Astrocyte (in vitro differentiated cells and primary cell): Measurements from ENCODE around the gene PBX2. TPM values are rescaled to one million over a fixed set of nuclear protein-coding genes. Genes with fewer than 3 reads are reported as not detected.
"Not testable (repeated sequence)": the region's sequence is repeated elsewhere in the genome, so short reads cannot be mapped to it uniquely, and the experiment has no call there.

ENCODE experiments used
- DNase-seq: peaks from one replicate; pipeline ENCODE4 v3.0.0-alpha.2; 2010; ENCODE audit warnings: low read depth
- FAIRE-seq: peaks from 2 replicates; lab custom pipeline; 2011; peaks lifted over from hg19 to GRCh38; lab: Jason Lieb, UNC
- H2AFZ ChIP-seq: 2 replicates; pipeline ENCODE4 v1.6.0; 2012; ENCODE audit warnings: low read depth, low read length, inconsistent platforms
- H3K27ac ChIP-seq: 2 replicates; pipeline ENCODE4 v1.5.1; 2011; ENCODE audit warnings: low read depth, low read length, inconsistent platforms
- H3K27me3 ChIP-seq: 2 replicates; pipeline ENCODE4 v1.6.0; 2011; ENCODE audit warnings: low read length, inconsistent platforms; ENCODE audit not compliant: insufficient read depth
- H3K36me3 ChIP-seq: 2 replicates; pipeline ENCODE4 v1.5.1; 2011; ENCODE audit warnings: low read length, inconsistent platforms; ENCODE audit not compliant: insufficient read depth
- H3K4me1 ChIP-seq: 2 replicates; pipeline ENCODE4 v1.5.1; 2011; ENCODE audit warnings: low read length, inconsistent platforms; ENCODE audit not compliant: insufficient read depth
- H3K4me2 ChIP-seq: 2 replicates; pipeline ENCODE4 v1.6.0; 2012; ENCODE audit warnings: low read length, inconsistent platforms
- H3K4me3 ChIP-seq: 2 replicates; pipeline ENCODE4 v1.5.1; 2011; ENCODE audit warnings: low read depth, mild to moderate bottlenecking, low read length, inconsistent platforms; ENCODE audit not compliant: insufficient read depth
- H3K79me2 ChIP-seq: 2 replicates; pipeline ENCODE4 v1.6.0; 2012; ENCODE audit warnings: mild to moderate bottlenecking, low read length, inconsistent platforms; ENCODE audit not compliant: insufficient read depth
- H3K9ac ChIP-seq: 2 replicates; pipeline ENCODE4 v1.6.0; 2012; ENCODE audit warnings: mild to moderate bottlenecking, low read length, inconsistent platforms
- H3K9me3 ChIP-seq: 2 replicates; pipeline ENCODE4 v1.5.1; 2012; ENCODE audit warnings: low read depth, mild to moderate bottlenecking, low read length, inconsistent platforms; ENCODE audit not compliant: insufficient read depth
- H4K20me1 ChIP-seq: 2 replicates; pipeline ENCODE4 v1.6.0; 2012; ENCODE audit warnings: low read length, inconsistent platforms; ENCODE audit not compliant: insufficient read depth
- H3K27ac Mint-ChIP-seq: one replicate; pipeline ENCODE4 v1.8.0; 2021; ENCODE audit warnings: mild to moderate bottlenecking, mixed read lengths; ENCODE audit not compliant: unreplicated experiment
- H3K27me3 Mint-ChIP-seq: one replicate; pipeline ENCODE4 v1.8.0; 2021; ENCODE audit warnings: low read depth, mixed read lengths; ENCODE audit not compliant: unreplicated experiment
- H3K36me3 Mint-ChIP-seq: one replicate; pipeline ENCODE4 v1.8.0; 2021; ENCODE audit warnings: low read depth, mixed read lengths; ENCODE audit not compliant: unreplicated experiment
- H3K4me1 Mint-ChIP-seq: one replicate; pipeline ENCODE4 v1.8.0; 2021; ENCODE audit warnings: low read depth, mixed read lengths; ENCODE audit not compliant: unreplicated experiment
- H3K4me3 Mint-ChIP-seq: one replicate; pipeline ENCODE4 v1.8.0; 2021; ENCODE audit warnings: mild to moderate bottlenecking, moderate library complexity, mixed read lengths; ENCODE audit not compliant: unreplicated experiment
- H3K9me3 Mint-ChIP-seq: one replicate; pipeline ENCODE4 v1.8.0; 2021; ENCODE audit warnings: mild to moderate bottlenecking, mixed read lengths; ENCODE audit not compliant: unreplicated experiment
- EZH2 ChIP-seq: IDR thresholded peaks from 2 replicates; pipeline ENCODE4 v1.6.1; 2012; ENCODE audit warnings: mild to moderate bottlenecking, low read length, inconsistent platforms; ENCODE audit not compliant: insufficient read depth
- total RNA-seq: library from RNA; stranded (reverse); gene quantifications from 2 replicates; pipeline ENCODE4 v1.2.1, GENCODE V29; 2021
- TF ChIP-seq, protein P1 (sequence below): IDR thresholded peaks from 2 replicates; pipeline ENCODE4 v1.5.1; 2011; ENCODE audit warnings: low read depth, mild to moderate bottlenecking, inconsistent platforms, low read length, moderate library complexity; ENCODE audit not compliant: insufficient read depth

Gene PBX2
- total RNA-seq, 1 donor from 2014 or later: 80.7 TPM

DNA sequence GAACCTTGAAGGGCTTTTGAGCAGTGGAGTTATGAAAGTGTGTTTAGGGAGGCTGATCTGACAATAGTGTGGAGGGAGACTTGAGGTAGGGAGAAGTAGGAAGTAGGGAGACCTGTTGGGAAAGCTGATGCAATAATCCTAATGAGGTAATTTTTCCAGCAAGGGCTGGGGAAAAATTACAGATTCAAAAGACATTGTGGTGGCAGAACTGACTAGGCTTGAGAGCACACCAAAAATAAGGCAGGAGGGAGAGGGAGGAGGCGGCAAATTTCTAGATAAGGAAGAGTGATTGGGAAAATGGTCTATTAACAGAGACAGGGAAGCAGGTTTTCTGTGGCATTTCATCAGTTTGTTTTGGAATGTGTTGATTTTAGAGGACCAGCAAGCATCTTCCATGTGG, 43.7 kb downstream of the PBX2 start:
- FAIRE-seq: no peak

DNA sequence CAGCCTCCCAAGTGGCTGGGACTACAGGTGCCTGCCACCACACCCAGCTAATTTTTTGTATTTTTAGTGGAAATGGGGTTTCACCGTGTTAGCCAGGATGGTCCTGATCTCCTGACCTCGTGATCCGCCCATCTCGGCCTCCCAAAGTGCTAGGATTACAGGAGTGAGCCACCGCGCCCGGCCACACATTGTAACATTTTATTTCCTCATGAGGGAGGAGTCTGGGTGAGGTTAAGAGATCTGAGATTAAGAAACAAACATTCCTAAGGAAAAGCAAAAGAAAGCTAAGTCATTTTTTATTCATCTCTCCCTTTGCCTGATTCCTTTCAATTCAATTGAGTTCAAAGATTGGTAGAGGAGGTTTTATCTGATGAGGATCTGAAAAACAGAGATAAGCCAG, 45.8 kb downstream of the PBX2 start:
- H3K4me3 ChIP-seq, FAIRE-seq, H3K4me2 ChIP-seq, H4K20me1 ChIP-seq, H3K27ac Mint-ChIP-seq, H3K9ac ChIP-seq, H3K9me3 Mint-ChIP-seq, H3K4me3 Mint-ChIP-seq, H3K79me2 ChIP-seq, H3K36me3 ChIP-seq, H2AFZ ChIP-seq, H3K27ac ChIP-seq, H3K4me1 ChIP-seq, H3K36me3 Mint-ChIP-seq, H3K9me3 ChIP-seq, DNase-seq: not testable (repeated sequence)
- Mint-ChIP-seq H3K4me1 (peaks cover 27% of the 10 kb centered on the region), H3K27me3 (peaks cover 18% of the 10 kb centered on the region)
- H3K27me3 ChIP-seq: peaks cover 28% of the 10 kb centered on the region

More for the DNA sequence above, 43.7 kb downstream of the PBX2 start:
- Histone ChIP-seq H3K4me1 (no peaks in the 10 kb centered on the region), H3K27ac (no peak overlapping the region), H3K4me3 (no peak overlapping the region), H3K36me3 (no peaks in the 10 kb centered on the region), H2AFZ (no peak overlapping the region), H3K27me3 (peaks cover 37% of the 10 kb centered on the region), H3K79me2 (no peaks in the 10 kb centered on the region), H4K20me1 (no peaks in the 10 kb centered on the region), H3K9ac (no peak overlapping the region), H3K9me3 (no peaks in the 10 kb centered on the region), H3K4me2 (no peak overlapping the region)
- H3K27me3 Mint-ChIP-seq: peaks cover 31% of the 10 kb centered on the region
- no peak for DNase-seq
- H3K4me3 Mint-ChIP-seq: peak overlapping the region; percentile 4
- peaks cover 6% of the 10 kb centered on the region for H3K36me3 Mint-ChIP-seq
- TF ChIP-seq, protein P1, sequence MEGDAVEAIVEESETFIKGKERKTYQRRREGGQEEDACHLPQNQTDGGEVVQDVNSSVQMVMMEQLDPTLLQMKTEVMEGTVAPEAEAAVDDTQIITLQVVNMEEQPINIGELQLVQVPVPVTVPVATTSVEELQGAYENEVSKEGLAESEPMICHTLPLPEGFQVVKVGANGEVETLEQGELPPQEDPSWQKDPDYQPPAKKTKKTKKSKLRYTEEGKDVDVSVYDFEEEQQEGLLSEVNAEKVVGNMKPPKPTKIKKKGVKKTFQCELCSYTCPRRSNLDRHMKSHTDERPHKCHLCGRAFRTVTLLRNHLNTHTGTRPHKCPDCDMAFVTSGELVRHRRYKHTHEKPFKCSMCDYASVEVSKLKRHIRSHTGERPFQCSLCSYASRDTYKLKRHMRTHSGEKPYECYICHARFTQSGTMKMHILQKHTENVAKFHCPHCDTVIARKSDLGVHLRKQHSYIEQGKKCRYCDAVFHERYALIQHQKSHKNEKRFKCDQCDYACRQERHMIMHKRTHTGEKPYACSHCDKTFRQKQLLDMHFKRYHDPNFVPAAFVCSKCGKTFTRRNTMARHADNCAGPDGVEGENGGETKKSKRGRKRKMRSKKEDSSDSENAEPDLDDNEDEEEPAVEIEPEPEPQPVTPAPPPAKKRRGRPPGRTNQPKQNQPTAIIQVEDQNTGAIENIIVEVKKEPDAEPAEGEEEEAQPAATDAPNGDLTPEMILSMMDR: no peak
- TF ChIP-seq EZH2: no peak
- peaks cover 9% of the 10 kb centered on the region for H3K9me3 Mint-ChIP-seq
- H3K4me1 Mint-ChIP-seq: peaks cover 20% of the 10 kb centered on the region
- peak overlapping the region; percentile 94 for H3K27ac Mint-ChIP-seq

DNA sequence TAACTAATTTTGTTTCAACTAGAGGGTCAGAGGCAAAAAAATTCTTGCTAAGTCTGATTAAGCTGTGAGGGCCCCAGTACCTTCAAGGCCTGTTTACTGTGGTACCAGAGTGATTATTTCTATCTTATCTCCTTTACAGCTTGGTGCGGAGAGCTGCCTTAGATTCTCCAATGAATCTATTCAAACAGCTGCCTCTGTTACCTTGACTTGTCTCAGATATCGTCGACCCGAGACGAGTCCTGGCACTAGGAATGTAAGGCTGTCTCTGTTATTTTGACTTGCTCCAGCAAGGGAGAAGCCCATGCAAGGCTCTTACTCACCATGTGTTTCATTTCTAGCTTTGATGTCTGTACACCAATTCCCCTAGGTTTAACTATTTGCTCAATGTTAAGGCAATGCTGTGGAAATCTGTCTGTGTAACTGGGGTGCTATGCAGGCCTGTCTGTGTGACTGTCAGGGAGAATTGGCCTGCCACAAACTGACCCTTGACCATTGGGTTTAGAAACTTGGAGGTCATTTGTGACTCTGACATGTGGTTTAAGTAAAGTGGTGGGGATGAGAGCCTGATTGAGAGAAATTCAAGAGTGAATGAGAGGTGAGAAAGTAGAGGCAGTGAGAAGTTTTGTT, 49.5 kb downstream of the PBX2 start:
- H3K9me3 Mint-ChIP-seq: no peaks in the 10 kb centered on the region
- DNase-seq: no peak
- peaks cover 16% of the 10 kb centered on the region for H3K4me1 Mint-ChIP-seq
- no peak overlapping the region for H2AFZ ChIP-seq
- H3K9ac ChIP-seq: no peak overlapping the region
- no peak for FAIRE-seq
- H3K9me3 ChIP-seq: no peaks in the 10 kb centered on the region
- peaks cover 3% of the 10 kb centered on the region for H3K27me3 Mint-ChIP-seq
- no peaks in the 10 kb centered on the region for H3K79me2 ChIP-seq
- no peak overlapping the region for H3K27ac ChIP-seq
- H3K27ac Mint-ChIP-seq: peak overlapping the region; percentile 10
- H3K36me3 Mint-ChIP-seq: peaks cover 2% of the 10 kb centered on the region
- no peaks in the 10 kb centered on the region for H4K20me1 ChIP-seq
- H3K27me3 ChIP-seq: no peaks in the 10 kb centered on the region
- H3K4me3 ChIP-seq: no peak overlapping the region
- no peak overlapping the region for H3K4me2 ChIP-seq
- no peak overlapping the region for H3K4me3 Mint-ChIP-seq
- no peaks in the 10 kb centered on the region for H3K36me3 ChIP-seq
- TF ChIP-seq, protein P1: no peak
- TF ChIP-seq EZH2: no peak
- H3K4me1 ChIP-seq: no peaks in the 10 kb centered on the region
